Choroid plexus epithelial cell (primary cell): Measurements from ENCODE around the gene ATP13A4.

Source experiments
- DNase-seq: peaks from one replicate; pipeline ENCODE4 v3.0.0-alpha.2; 2010; ENCODE audit warnings: low read depth
- H3K4me3 ChIP-seq: 2 replicates; pipeline ENCODE4 v1.5.1; 2011; ENCODE audit warnings: low read depth, mild to moderate bottlenecking, control low read depth, low read length, moderate library complexity
- CTCF ChIP-seq: conservative IDR thresholded peaks from 2 replicates; pipeline ENCODE4 v1.5.1; 2011; ENCODE audit warnings: low read depth, mild to moderate bottlenecking, control low read depth, inconsistent platforms, low read length, moderate library complexity

The ATP13A4 gene

GRCh38 chr3:193357291-193357690, 197.4 kb downstream of the ATP13A4 start:
- no peak overlapping the region for H3K4me3 ChIP-seq
- no peak for DNase-seq
- TF ChIP-seq CTCF, result no peak

DNA sequence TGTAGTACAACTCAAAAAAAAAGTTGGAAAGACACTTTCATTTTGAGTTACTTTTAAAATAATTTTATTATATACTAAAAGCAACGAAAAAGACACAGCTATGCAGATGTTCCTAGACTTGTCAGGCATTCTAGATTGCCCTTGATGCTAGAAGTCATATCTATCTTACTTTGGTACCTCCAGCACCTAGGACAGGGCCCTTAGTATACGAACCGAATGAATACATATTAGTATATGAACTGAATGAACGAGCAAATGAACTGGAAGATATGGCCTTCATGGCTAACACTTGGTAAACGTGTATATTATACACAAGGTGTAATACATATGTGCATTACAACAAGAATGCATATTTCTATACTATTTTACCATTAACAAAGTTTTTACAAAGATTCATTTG, 200.3 kb downstream of the ATP13A4 start:
- no peak for TF ChIP-seq CTCF
- no peak overlapping the region for H3K4me3 ChIP-seq
- no peak for DNase-seq
